SK-N-MC (cell line): ENCODE measurements around the gene RFX3.

ENCODE experiments used
- DNase-seq: peaks from one replicate; pipeline ENCODE4 v3.0.0-alpha.2; 2011; ENCODE audit warnings: low read depth, low spot score
- H3K27ac ChIP-seq: fragments of 200-600 bp; sonication (generic); 2 replicates; pipeline ENCODE4 v1.5.1; 2016; ENCODE audit warnings: mixed run types
- H3K36me3 ChIP-seq: fragments of 200-600 bp; sonication (generic); 2 replicates; pipeline ENCODE4 v1.6.1; 2017; ENCODE audit warnings: antibody characterized with exemption, low read length, mixed read lengths; ENCODE audit not compliant: insufficient read depth
- H3K4me3 ChIP-seq: fragments of 200-600 bp; sonication (generic); 2 replicates; pipeline ENCODE4 v1.5.1; 2016
- H3K9ac ChIP-seq: fragments of 200-600 bp; sonication (generic); 2 replicates; pipeline ENCODE4 v1.8.0; 2017; ENCODE audit warnings: mixed run types, mixed read lengths; ENCODE audit not compliant: insufficient read length
- H3K9me3 ChIP-seq: fragments of 200-600 bp; sonication (generic); 2 replicates; pipeline ENCODE4 v1.6.1; 2017; ENCODE audit warnings: low read depth, mild to moderate bottlenecking, antibody characterized with exemption, low read length, moderate library complexity, mixed read lengths
- EZH2 ChIP-seq: fragments of 200-600 bp; sonication (generic); IDR thresholded peaks from one replicate; pipeline ENCODE4 v1.6.1; 2017; ENCODE audit warnings: antibody characterized with exemption
- FOXP2 ChIP-seq: optimal IDR thresholded peaks from 2 replicates; pipeline ENCODE3; 2011; ENCODE audit warnings: mild to moderate bottlenecking, moderate library complexity; ENCODE audit not compliant: insufficient read depth; ENCODE audit errors: extremely low read length, control extremely low read depth
- POLR2AphosphoS5 ChIP-seq: IDR thresholded peaks from 2 replicates; pipeline ENCODE4 v1.6.1; 2012; ENCODE audit warnings: mild to moderate bottlenecking, low read depth, low read length, borderline replicate concordance

Gene RFX3

GRCh38 chr9:3477236-3477834 lies 48.5 kb downstream of the RFX3 start:
- no peak for TF ChIP-seq EZH2
- no peak for TF ChIP-seq POLR2AphosphoS5
- no peak for TF ChIP-seq FOXP2
- H3K36me3 ChIP-seq: peaks cover 5% of the 10 kb centered on the region; the same call in 1 of the 2 replicates
- H3K9ac ChIP-seq: no peak overlapping the region
- H3K9me3 ChIP-seq: no peaks in the 10 kb centered on the region; the same call in 1 of the 2 replicates
- no peak overlapping the region for H3K27ac ChIP-seq
- H3K4me3 ChIP-seq: no peak overlapping the region
- DNase-seq: no peak

GRCh38 chr9:3475300-3476020 lies 50.3 kb downstream of the RFX3 start:
- Histone ChIP-seq H3K36me3 (peaks cover 2% of the 10 kb centered on the region; the same call in 1 of the 2 replicates), H3K9ac (no peak overlapping the region)

GRCh38 chr9:3474821-3475220 lies 51.0 kb downstream of the RFX3 start:
- no peak overlapping the region for H3K27ac ChIP-seq
- no peaks in the 10 kb centered on the region for H3K36me3 ChIP-seq
- TF ChIP-seq EZH2: no peak
- TF ChIP-seq FOXP2: no peak
- TF ChIP-seq POLR2AphosphoS5: no peak
- no peak overlapping the region for H3K9ac ChIP-seq
- no peak for DNase-seq
- no peaks in the 10 kb centered on the region; the same call in 1 of the 2 replicates for H3K9me3 ChIP-seq
- H3K4me3 ChIP-seq: no peak overlapping the region

More at GRCh38 chr9:3475300-3476020, 50.3 kb downstream of the RFX3 start:
- no peak for TF ChIP-seq EZH2
- TF ChIP-seq POLR2AphosphoS5: no peak
- TF ChIP-seq FOXP2: no peak
- no peak overlapping the region for H3K4me3 ChIP-seq
- DNase-seq: no peak
- no peaks in the 10 kb centered on the region; the same call in 1 of the 2 replicates for H3K9me3 ChIP-seq
- no peak overlapping the region for H3K27ac ChIP-seq

GRCh38 chr9:3473405-3473804 lies 52.4 kb downstream of the RFX3 start:
- no peak overlapping the region for H3K9ac ChIP-seq
- no peak overlapping the region for H3K4me3 ChIP-seq
- H3K27ac ChIP-seq: no peak overlapping the region
- no peaks in the 10 kb centered on the region; the same call in 1 of the 2 replicates for H3K9me3 ChIP-seq
- no peaks in the 10 kb centered on the region for H3K36me3 ChIP-seq
- TF ChIP-seq EZH2: no peak
- TF ChIP-seq FOXP2: no peak
- no peak for TF ChIP-seq POLR2AphosphoS5
- DNase-seq: no peak

GRCh38 chr9:3471883-3472282 lies 53.9 kb downstream of the RFX3 start:
- no peak for TF ChIP-seq POLR2AphosphoS5
- no peak for TF ChIP-seq FOXP2
- no peak for TF ChIP-seq EZH2
- H3K27ac ChIP-seq: no peak overlapping the region
- H3K9ac ChIP-seq: no peak overlapping the region
- DNase-seq: no peak
- no peaks in the 10 kb centered on the region for H3K36me3 ChIP-seq
- H3K4me3 ChIP-seq: no peak overlapping the region
- no peaks in the 10 kb centered on the region for H3K9me3 ChIP-seq

GRCh38 chr9:3468421-3469205 lies 57.2 kb downstream of the RFX3 start:
- Histone ChIP-seq H3K36me3 (no peaks in the 10 kb centered on the region), H3K9me3 (peaks cover 6% of the 10 kb centered on the region), H3K4me3 (no peak overlapping the region), H3K9ac (no peak overlapping the region), H3K27ac (no peak overlapping the region)
- no peak for DNase-seq
- TF ChIP-seq FOXP2: no peak

GRCh38 chr9:3467593-3468219 lies 58.1 kb downstream of the RFX3 start:
- H3K9ac ChIP-seq: no peak overlapping the region
- no peak overlapping the region for H3K4me3 ChIP-seq
- no peak overlapping the region for H3K27ac ChIP-seq
- H3K36me3 ChIP-seq: no peaks in the 10 kb centered on the region
- no peak for DNase-seq
- TF ChIP-seq FOXP2: no peak
- TF ChIP-seq EZH2: no peak
- TF ChIP-seq POLR2AphosphoS5: no peak
- peaks cover 13% of the 10 kb centered on the region for H3K9me3 ChIP-seq
